Panc1 (cell line): ENCODE results near the gene DRD2. TPM values are rescaled to one million over a fixed set of nuclear protein-coding genes. Genes with fewer than 3 reads are reported as not detected.

Experiments used
- ATAC-seq: fragments of 200-7000 bp; cut with Tn5 transposase; 2 replicates; pipeline ENCODE4 v1.9.1; 2020; ENCODE audit warnings: mild to moderate bottlenecking, moderate library complexity
- BruUV-seq: library from RNA; stranded (reverse); fragments of 400-500 nt; replicated peaks from 2 replicates; lab custom pipeline; 2021; lab: Mats Ljungman, UMichigan
- CTCF ChIA-PET: fragments of 300-600 bp; sonication (Branson Sonifier 250); formaldehyde crosslinking; loops from one replicate; lab custom pipeline; 2022; ENCODE audit warnings: antibody characterized with exemption; lab: Charles Lee
- POLR2A ChIA-PET: fragments of 300-600 bp; sonication (Branson Sonifier 250); formaldehyde crosslinking; loops from one replicate; lab custom pipeline; 2022; ENCODE audit warnings: antibody characterized with exemption; lab: Charles Lee
- DNase-seq: peaks from one replicate; pipeline ENCODE4 v3.0.0-alpha.2; 2010; ENCODE audit warnings: low read depth, low spot score
- H3K27ac ChIP-seq: 2 replicates; pipeline ENCODE4 v1.5.1; 2011; ENCODE audit warnings: mild to moderate bottlenecking, low read length, inconsistent platforms
- H3K27me3 ChIP-seq: fragments of 200-500 bp; sonication (Bioruptor generic); 2 replicates; pipeline ENCODE4 v1.6.0; 2014; ENCODE audit warnings: low read length, inconsistent platforms; ENCODE audit not compliant: control insufficient read depth, insufficient read depth
- H3K36me3 ChIP-seq: fragments of 200-500 bp; sonication (Bioruptor generic); 2 replicates; pipeline ENCODE4 v1.5.1; 2014; ENCODE audit warnings: inconsistent platforms, mild to moderate bottlenecking, low read length, moderate library complexity; ENCODE audit not compliant: control insufficient read depth, insufficient read depth
- H3K4me1 ChIP-seq: 2 replicates; pipeline ENCODE4 v1.5.1; 2011; ENCODE audit warnings: inconsistent platforms, mild to moderate bottlenecking, low read length, moderate library complexity; ENCODE audit not compliant: control insufficient read depth, insufficient read depth
- H3K4me3 ChIP-seq, 2 experiments: 2 replicates each; pipeline ENCODE4 v1.5.1; 2011 to 2012; ENCODE audit warnings: low read depth in 2 of 2, low read length in 2 of 2, mild to moderate bottlenecking in 2 of 2, inconsistent platforms in 1 of 2, moderate library complexity in 1 of 2
- H3K9me3 ChIP-seq: fragments of 200-500 bp; sonication (Bioruptor generic); 2 replicates; pipeline ENCODE4 v1.5.1; 2014; ENCODE audit warnings: low read depth, mild to moderate bottlenecking, inconsistent platforms, low read length, moderate library complexity; ENCODE audit not compliant: control insufficient read depth, insufficient read depth
- POLR2AphosphoS5 ChIP-seq: IDR thresholded peaks from 2 replicates; pipeline ENCODE4 v1.6.1; 2012; ENCODE audit warnings: mild to moderate bottlenecking, low read depth, low read length, moderate library complexity
- SIN3A ChIP-seq: IDR thresholded peaks from 2 replicates; pipeline ENCODE4 v1.6.1; 2012; ENCODE audit warnings: low read depth, mild to moderate bottlenecking, low read length, moderate library complexity, borderline replicate concordance; ENCODE audit not compliant: insufficient read depth
- TCF7L2 ChIP-seq: IDR thresholded peaks from 2 replicates; pipeline ENCODE4 v1.6.1; 2011; ENCODE audit warnings: mild to moderate bottlenecking, low read depth, low read length, inconsistent platforms
- in situ Hi-C: cut with HindIII; loops from 2 replicates; pipeline ENCODE4 v1.10.0; 2016; ENCODE audit warnings: low sequenced_read_pairs, low pct_unique_long_range_greater_than_20kb
- intact Hi-C: fragments of 100-400 bp; cut with micrococcal nuclease; formaldehyde crosslinking; loops from one replicate; pipeline ENCODE4 v1.10.0; 2022; ENCODE audit not compliant: unreplicated experiment
- total RNA-seq: library from RNA; stranded (reverse); gene quantifications from one replicate; pipeline ENCODE4 v1.2.1, GENCODE V29; 2021; ENCODE audit not compliant: unreplicated experiment
- TF ChIP-seq, protein P1 (sequence below): fragments of 450-650 bp; IDR thresholded peaks from 2 replicates; pipeline ENCODE4 v1.5.1; 2017; ENCODE audit warnings: mild to moderate bottlenecking
- TF ChIP-seq, protein P2 (sequence below), 2 experiments: IDR thresholded peaks; 2 replicates each; pipeline ENCODE4 v1.6.1; 2011 to 2012; ENCODE audit warnings: low read depth in 2 of 2, control low read depth in 1 of 2, low read length in 1 of 2, mild to moderate bottlenecking in 1 of 2, moderate library complexity in 1 of 2; ENCODE audit not compliant: insufficient read depth in 1 of 2

DRD2 gene
- total RNA-seq, 1 experiment from 2014 or later, result 5.3 TPM

- ChIA-PET POLR2A (interaction anchor here (0.6 kb wide), 1 partner anchor 120 kb away, joined by 3 read pairs; no protein-coding TSS in a partner anchor), CTCF (no interaction called here)
- BruUV-seq, result no TSS peak
- no peak for DNase-seq
- Histone ChIP-seq H3K4me1 (no peaks in the 10 kb centered on the region), H3K27ac (no peak overlapping the region), H3K27me3 (no peaks in the 10 kb centered on the region), H3K36me3 (no peaks in the 10 kb centered on the region), H3K4me3 (no peak overlapping the region), H3K9me3 (no peaks in the 10 kb centered on the region)
- TF ChIP-seq TCF7L2 (no peak), SIN3A (no peak), POLR2AphosphoS5 (no peak)
- TF ChIP-seq, protein P1, sequence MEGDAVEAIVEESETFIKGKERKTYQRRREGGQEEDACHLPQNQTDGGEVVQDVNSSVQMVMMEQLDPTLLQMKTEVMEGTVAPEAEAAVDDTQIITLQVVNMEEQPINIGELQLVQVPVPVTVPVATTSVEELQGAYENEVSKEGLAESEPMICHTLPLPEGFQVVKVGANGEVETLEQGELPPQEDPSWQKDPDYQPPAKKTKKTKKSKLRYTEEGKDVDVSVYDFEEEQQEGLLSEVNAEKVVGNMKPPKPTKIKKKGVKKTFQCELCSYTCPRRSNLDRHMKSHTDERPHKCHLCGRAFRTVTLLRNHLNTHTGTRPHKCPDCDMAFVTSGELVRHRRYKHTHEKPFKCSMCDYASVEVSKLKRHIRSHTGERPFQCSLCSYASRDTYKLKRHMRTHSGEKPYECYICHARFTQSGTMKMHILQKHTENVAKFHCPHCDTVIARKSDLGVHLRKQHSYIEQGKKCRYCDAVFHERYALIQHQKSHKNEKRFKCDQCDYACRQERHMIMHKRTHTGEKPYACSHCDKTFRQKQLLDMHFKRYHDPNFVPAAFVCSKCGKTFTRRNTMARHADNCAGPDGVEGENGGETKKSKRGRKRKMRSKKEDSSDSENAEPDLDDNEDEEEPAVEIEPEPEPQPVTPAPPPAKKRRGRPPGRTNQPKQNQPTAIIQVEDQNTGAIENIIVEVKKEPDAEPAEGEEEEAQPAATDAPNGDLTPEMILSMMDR, result no peak
- TF ChIP-seq, protein P2, sequence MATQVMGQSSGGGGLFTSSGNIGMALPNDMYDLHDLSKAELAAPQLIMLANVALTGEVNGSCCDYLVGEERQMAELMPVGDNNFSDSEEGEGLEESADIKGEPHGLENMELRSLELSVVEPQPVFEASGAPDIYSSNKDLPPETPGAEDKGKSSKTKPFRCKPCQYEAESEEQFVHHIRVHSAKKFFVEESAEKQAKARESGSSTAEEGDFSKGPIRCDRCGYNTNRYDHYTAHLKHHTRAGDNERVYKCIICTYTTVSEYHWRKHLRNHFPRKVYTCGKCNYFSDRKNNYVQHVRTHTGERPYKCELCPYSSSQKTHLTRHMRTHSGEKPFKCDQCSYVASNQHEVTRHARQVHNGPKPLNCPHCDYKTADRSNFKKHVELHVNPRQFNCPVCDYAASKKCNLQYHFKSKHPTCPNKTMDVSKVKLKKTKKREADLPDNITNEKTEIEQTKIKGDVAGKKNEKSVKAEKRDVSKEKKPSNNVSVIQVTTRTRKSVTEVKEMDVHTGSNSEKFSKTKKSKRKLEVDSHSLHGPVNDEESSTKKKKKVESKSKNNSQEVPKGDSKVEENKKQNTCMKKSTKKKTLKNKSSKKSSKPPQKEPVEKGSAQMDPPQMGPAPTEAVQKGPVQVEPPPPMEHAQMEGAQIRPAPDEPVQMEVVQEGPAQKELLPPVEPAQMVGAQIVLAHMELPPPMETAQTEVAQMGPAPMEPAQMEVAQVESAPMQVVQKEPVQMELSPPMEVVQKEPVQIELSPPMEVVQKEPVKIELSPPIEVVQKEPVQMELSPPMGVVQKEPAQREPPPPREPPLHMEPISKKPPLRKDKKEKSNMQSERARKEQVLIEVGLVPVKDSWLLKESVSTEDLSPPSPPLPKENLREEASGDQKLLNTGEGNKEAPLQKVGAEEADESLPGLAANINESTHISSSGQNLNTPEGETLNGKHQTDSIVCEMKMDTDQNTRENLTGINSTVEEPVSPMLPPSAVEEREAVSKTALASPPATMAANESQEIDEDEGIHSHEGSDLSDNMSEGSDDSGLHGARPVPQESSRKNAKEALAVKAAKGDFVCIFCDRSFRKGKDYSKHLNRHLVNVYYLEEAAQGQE (IDR thresholded peaks at IDR 0.05; ENCODE audit: insufficient read depth in 1 of 2, low read depth in 2 of 2, low read length in 1 of 2), result no peak
- intact Hi-C loops (no loop called here), in situ Hi-C loops (no loop called here)
- ATAC-seq, result no peak
These were observed 96.5 kb downstream of the DRD2 start for GRCh38 chr11:113378692-113379091.

- Histone ChIP-seq H3K4me1 (no peaks in the 10 kb centered on the region), H3K27ac (no peak overlapping the region), H3K27me3 (no peaks in the 10 kb centered on the region), H3K4me3 (no peak overlapping the region), H3K36me3 (no peaks in the 10 kb centered on the region), H3K9me3 (no peaks in the 10 kb centered on the region)
- POLR2A ChIA-PET, result no interaction called here
- intact Hi-C loops (no loop called here), in situ Hi-C loops (no loop called here)
- CTCF ChIA-PET, result interaction anchor here (0.6 kb wide), 1 partner anchor 198 kb away, joined by 22 read pairs; no protein-coding TSS in a partner anchor
- no peak for TF ChIP-seq SIN3A
- no peak for ATAC-seq
- no TSS peak for BruUV-seq
- no peak for DNase-seq
These were observed 97.4 kb downstream of the DRD2 start for GRCh38 chr11:113377681-113378412.

DNA sequence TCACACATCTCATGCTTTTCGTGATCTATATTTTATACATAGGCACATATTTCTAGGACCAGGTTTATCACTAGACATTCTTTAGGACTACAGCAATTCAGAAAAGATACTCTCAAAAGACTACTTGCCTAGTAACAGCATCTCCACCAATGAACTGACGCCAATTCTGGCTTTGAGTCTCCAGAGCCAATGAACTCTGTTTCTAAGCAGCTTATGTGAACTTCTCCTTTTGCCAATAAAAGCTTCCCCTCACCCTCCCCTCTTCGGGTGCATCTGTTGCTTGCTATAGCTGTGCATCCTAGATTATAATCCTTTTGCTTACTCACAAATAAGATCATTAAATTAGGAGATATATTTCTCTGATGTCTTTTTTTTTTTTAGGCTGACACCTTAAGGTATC lies 99.0 kb downstream of the DRD2 start:
- H3K4me3 ChIP-seq, result no peak overlapping the region
- no peak for ATAC-seq
- no peaks in the 10 kb centered on the region for H3K27me3 ChIP-seq
- no TSS peak for BruUV-seq
- H3K36me3 ChIP-seq, result no peaks in the 10 kb centered on the region
- POLR2A ChIA-PET, result no interaction called here
- CTCF ChIA-PET, result no interaction called here
- TF ChIP-seq, protein P2 (IDR thresholded peaks at IDR 0.05; ENCODE audit: insufficient read depth in 1 of 2, low read depth in 2 of 2, low read length in 1 of 2), result no peak
- TF ChIP-seq, protein P1, result no peak
- TF ChIP-seq POLR2AphosphoS5 (no peak), TCF7L2 (no peak), SIN3A (no peak)
- no peak for DNase-seq
- H3K4me1 ChIP-seq, result no peaks in the 10 kb centered on the region
- intact Hi-C loops, result no loop called here
- in situ Hi-C loops, result no loop called here
- H3K9me3 ChIP-seq, result no peaks in the 10 kb centered on the region
- no peak overlapping the region for H3K27ac ChIP-seq
